ENCODE results near the gene SEMA5B.

DNA sequence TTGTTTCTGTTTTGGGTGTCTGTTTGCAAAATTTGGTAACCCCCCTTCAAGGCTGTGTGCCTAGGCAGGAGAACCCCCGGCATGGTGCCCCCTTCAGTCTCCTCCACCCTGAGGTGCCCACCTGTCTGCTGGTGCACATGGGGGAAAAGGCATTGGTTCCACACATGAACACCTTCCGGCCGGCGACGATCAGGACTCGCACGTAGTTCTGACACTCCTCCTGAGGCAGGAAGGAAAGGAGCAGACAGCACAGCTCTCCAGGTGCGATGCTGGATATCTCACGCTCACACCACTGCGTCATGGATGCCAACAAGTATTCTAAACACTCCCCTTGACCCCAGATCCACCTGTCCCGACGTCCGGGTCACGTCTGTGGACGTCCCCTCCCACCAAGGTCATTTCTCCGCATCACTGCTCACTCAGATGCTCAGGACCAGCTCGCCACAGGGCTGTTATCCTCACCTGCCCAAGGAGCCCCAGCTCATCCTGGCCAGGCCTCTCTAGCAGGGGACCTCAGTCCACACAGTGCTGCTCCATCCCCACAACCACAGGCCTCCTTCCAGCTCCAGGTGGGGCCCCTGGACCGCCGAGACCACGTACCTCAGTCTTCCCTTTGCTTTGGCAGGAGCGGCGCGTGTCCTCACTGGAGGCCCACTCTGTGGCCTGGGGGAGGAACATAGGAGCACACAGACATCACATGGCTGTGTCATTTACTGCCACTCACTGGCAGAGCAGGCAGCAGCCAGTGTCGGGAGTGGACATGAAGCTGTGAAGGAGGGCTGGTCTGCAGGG is 99.0 kb downstream of the SEMA5B start:
- TF ChIP-seq, protein P1, sequence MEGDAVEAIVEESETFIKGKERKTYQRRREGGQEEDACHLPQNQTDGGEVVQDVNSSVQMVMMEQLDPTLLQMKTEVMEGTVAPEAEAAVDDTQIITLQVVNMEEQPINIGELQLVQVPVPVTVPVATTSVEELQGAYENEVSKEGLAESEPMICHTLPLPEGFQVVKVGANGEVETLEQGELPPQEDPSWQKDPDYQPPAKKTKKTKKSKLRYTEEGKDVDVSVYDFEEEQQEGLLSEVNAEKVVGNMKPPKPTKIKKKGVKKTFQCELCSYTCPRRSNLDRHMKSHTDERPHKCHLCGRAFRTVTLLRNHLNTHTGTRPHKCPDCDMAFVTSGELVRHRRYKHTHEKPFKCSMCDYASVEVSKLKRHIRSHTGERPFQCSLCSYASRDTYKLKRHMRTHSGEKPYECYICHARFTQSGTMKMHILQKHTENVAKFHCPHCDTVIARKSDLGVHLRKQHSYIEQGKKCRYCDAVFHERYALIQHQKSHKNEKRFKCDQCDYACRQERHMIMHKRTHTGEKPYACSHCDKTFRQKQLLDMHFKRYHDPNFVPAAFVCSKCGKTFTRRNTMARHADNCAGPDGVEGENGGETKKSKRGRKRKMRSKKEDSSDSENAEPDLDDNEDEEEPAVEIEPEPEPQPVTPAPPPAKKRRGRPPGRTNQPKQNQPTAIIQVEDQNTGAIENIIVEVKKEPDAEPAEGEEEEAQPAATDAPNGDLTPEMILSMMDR (IDR thresholded peaks at IDR 0.05) = no peak
- TF ChIP-seq POLR2A (IDR thresholded peaks at IDR 0.05) (no peak), EP300 (IDR thresholded peaks at IDR 0.05) (no peak)
